ENCODE results near the gene VPS16.

DNA sequence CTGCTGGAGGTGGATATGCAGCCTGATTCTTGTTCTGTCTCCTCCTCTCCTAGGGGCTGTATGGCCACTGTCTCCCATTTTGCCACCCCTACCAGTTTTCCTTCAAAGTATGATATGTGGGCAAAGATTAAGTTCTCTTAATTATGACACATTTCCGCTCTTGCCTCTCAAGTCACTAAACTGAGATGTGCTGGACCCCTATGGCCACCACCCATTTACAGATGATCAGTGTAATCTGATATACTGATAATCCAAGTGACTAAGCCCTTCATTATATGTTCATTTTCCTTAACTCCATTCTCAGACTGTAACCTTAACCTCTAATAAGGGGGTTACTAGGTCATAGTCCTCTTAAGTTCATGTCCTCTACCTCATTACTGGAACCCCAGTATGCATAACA lies 26.5 kb upstream of the VPS16 start:
- TF ChIP-seq CTCF (IDR thresholded peaks at IDR 0.05): no peak
- no peak for TF ChIP-seq POLR2A (IDR thresholded peaks at IDR 0.05)
- no peak for TF ChIP-seq EP300 (IDR thresholded peaks at IDR 0.05)
- no peak for TF ChIP-seq POLR2AphosphoS5 (IDR thresholded peaks at IDR 0.05)

All from stomach (tissue), 4 donors.